MM.1S (cell line): Measurements from ENCODE around the gene MARK4.

ENCODE experiments used
- CTCF ChIP-seq: fragments of 300-600 bp; sonication (generic); IDR thresholded peaks from 2 replicates; pipeline ENCODE4 v1.5.1; 2016; ENCODE audit warnings: antibody characterized with exemption, low read length, mixed read lengths
- EZH2 ChIP-seq: fragments of 300-600 bp; sonication (generic); optimal IDR thresholded peaks from 2 replicates; pipeline ENCODE3; 2017; ENCODE audit warnings: low read depth, mild to moderate bottlenecking, antibody characterized with exemption, low read length, mixed read lengths
- EZH2phosphoT487 ChIP-seq: fragments of 300-600 bp; sonication (generic); IDR thresholded peaks from 2 replicates; pipeline ENCODE4 v1.6.1; 2018; ENCODE audit warnings: antibody characterized with exemption, low read length

GRCh38 chr19:45293682-45294081, 42.6 kb downstream of the MARK4 start:
- TF ChIP-seq CTCF: no peak
- no peak for TF ChIP-seq EZH2
- no peak for TF ChIP-seq EZH2phosphoT487
